Measurements from ENCODE around the gene CD36.
A peak's percentile ranks its signal among the peaks of the same experiment; 100 is the strongest.

CD36 gene

DNA sequence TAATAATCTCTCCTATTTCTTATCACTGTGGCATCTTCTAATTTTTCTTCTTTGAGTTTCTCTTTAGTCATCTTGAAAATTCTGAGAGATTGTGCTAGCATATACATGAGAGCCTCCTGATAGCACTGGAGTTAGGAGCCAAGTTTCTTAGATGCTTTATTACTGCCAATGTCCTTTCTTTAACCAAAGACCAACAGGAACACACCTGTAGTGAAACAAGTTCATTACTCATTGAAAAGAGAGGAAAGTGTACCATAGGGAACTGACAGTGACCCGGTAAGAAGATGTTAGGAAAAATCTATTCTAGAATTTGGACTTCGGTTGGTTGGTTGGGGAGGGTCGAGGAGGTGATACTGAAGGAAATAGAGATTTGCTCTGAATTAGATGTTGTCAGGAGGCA is 27.1 kb upstream of the CD36 start:
- peaks cover 7% of the 10 kb centered on the region; the same call in 1 of the 2 replicates for H3K4me1 ChIP-seq (ENCODE audit: control insufficient read depth, insufficient read depth, low read length)
- H3K9me3 ChIP-seq (ENCODE audit: control insufficient read depth, insufficient read depth, low read depth, low read length), result no peaks in the 10 kb centered on the region
- H3K27ac ChIP-seq (ENCODE audit: extremely low read depth, low read depth, low read length), result peak overlapping the region; percentile 37; the same call in 1 of the 2 replicates
- CTCF ChIA-PET, result interaction anchor here (0.6 to 1.8 kb wide), 4 partner anchors 14 to 1827 kb away, joined by 3 to 4 read pairs (median 4); no protein-coding TSS in a partner anchor
- H3K36me3 ChIP-seq (ENCODE audit: control insufficient read depth in 2 of 2, insufficient read depth in 1 of 2, low read length in 2 of 2), result no peaks in the 10 kb centered on the region
- no peak overlapping the region for H3K4me3 ChIP-seq (ENCODE audit: low read depth, low read length)
- TF ChIP-seq ZNF169 (tag by site-specific recombination; IDR thresholded peaks at IDR 0.05) (no peak), OVOL3 (tag by site-specific recombination; IDR thresholded peaks at IDR 0.05) (no peak), YY1 (tag by site-specific recombination; IDR thresholded peaks at IDR 0.05) (no peak), ZNF211 (tag by site-specific recombination; IDR thresholded peaks at IDR 0.05; ENCODE audit: low read depth) (no peak), GLIS1 (tag by site-specific recombination; IDR thresholded peaks at IDR 0.05) (no peak)
- TF ChIP-seq, protein P1, sequence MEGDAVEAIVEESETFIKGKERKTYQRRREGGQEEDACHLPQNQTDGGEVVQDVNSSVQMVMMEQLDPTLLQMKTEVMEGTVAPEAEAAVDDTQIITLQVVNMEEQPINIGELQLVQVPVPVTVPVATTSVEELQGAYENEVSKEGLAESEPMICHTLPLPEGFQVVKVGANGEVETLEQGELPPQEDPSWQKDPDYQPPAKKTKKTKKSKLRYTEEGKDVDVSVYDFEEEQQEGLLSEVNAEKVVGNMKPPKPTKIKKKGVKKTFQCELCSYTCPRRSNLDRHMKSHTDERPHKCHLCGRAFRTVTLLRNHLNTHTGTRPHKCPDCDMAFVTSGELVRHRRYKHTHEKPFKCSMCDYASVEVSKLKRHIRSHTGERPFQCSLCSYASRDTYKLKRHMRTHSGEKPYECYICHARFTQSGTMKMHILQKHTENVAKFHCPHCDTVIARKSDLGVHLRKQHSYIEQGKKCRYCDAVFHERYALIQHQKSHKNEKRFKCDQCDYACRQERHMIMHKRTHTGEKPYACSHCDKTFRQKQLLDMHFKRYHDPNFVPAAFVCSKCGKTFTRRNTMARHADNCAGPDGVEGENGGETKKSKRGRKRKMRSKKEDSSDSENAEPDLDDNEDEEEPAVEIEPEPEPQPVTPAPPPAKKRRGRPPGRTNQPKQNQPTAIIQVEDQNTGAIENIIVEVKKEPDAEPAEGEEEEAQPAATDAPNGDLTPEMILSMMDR (tag by site-specific recombination; IDR thresholded peaks at IDR 0.05), result no peak
- POLR2A ChIA-PET, result no interaction called here

DNA sequence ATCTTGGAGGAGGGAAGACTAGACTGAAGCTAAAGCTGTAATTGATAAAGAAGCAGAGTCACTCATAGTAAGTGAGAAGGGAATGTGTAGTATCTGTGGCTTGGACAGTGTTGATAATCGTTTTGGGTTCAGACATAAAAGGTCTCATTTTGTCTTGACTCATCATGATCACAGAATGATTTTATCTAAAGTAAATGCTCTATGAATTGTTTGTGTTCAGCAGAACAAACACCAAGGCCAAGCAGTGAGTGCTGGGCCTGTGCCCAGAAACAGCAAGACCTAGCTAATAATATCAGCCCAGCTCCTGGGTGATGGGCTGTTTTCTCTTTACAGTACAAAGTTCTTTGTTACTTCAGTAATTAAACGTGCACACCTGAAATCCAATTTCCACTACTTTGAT is 26.7 kb upstream of the CD36 start:
- H3K27ac ChIP-seq (ENCODE audit: extremely low read depth, low read depth, low read length), result 0 out of 2 replicates have a peak overlapping the region, but pooled peaks have one; percentile 37
- H3K36me3 ChIP-seq (ENCODE audit: control insufficient read depth in 2 of 2, insufficient read depth in 1 of 2, low read length in 2 of 2), result no peaks in the 10 kb centered on the region
- CTCF ChIA-PET, result interaction anchor here (1.6 to 1.8 kb wide), 2 partner anchors 23 to 858 kb away, joined by 3 read pairs; no protein-coding TSS in a partner anchor
- no peak overlapping the region for H3K4me3 ChIP-seq (ENCODE audit: low read depth, low read length)
- POLR2A ChIA-PET, result no interaction called here
- no peaks in the 10 kb centered on the region for H3K9me3 ChIP-seq (ENCODE audit: control insufficient read depth, insufficient read depth, low read depth, low read length)
- TF ChIP-seq ZNF558 (tag by site-specific recombination; IDR thresholded peaks at IDR 0.05), result no peak
- TF ChIP-seq ZNF221 (tag by site-specific recombination; IDR thresholded peaks at IDR 0.05; ENCODE audit: borderline replicate concordance), result no peak
- no peak for TF ChIP-seq KLF9 (tag by site-specific recombination; IDR thresholded peaks at IDR 0.05; ENCODE audit: low read depth)
- TF ChIP-seq, protein P2, sequence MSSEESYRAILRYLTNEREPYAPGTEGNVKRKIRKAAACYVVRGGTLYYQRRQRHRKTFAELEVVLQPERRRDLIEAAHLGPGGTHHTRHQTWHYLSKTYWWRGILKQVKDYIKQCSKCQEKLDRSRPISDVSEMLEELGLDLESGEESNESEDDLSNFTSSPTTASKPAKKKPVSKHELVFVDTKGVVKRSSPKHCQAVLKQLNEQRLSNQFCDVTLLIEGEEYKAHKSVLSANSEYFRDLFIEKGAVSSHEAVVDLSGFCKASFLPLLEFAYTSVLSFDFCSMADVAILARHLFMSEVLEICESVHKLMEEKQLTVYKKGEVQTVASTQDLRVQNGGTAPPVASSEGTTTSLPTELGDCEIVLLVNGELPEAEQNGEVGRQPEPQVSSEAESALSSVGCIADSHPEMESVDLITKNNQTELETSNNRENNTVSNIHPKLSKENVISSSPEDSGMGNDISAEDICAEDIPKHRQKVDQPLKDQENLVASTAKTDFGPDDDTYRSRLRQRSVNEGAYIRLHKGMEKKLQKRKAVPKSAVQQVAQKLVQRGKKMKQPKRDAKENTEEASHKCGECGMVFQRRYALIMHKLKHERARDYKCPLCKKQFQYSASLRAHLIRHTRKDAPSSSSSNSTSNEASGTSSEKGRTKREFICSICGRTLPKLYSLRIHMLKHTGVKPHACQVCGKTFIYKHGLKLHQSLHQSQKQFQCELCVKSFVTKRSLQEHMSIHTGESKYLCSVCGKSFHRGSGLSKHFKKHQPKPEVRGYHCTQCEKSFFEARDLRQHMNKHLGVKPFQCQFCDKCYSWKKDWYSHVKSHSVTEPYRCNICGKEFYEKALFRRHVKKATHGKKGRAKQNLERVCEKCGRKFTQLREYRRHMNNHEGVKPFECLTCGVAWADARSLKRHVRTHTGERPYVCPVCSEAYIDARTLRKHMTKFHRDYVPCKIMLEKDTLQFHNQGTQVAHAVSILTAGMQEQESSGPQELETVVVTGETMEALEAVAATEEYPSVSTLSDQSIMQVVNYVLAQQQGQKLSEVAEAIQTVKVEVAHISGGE (tag by site-specific recombination; conservative IDR thresholded peaks at IDR 0.05; ENCODE audit: low read depth), result no peak
- peak; percentile 35; the same call in 1 of the 2 replicates for TF ChIP-seq OSR2 (tag by site-specific recombination; IDR thresholded peaks at IDR 0.05)
- TF ChIP-seq, protein P3, sequence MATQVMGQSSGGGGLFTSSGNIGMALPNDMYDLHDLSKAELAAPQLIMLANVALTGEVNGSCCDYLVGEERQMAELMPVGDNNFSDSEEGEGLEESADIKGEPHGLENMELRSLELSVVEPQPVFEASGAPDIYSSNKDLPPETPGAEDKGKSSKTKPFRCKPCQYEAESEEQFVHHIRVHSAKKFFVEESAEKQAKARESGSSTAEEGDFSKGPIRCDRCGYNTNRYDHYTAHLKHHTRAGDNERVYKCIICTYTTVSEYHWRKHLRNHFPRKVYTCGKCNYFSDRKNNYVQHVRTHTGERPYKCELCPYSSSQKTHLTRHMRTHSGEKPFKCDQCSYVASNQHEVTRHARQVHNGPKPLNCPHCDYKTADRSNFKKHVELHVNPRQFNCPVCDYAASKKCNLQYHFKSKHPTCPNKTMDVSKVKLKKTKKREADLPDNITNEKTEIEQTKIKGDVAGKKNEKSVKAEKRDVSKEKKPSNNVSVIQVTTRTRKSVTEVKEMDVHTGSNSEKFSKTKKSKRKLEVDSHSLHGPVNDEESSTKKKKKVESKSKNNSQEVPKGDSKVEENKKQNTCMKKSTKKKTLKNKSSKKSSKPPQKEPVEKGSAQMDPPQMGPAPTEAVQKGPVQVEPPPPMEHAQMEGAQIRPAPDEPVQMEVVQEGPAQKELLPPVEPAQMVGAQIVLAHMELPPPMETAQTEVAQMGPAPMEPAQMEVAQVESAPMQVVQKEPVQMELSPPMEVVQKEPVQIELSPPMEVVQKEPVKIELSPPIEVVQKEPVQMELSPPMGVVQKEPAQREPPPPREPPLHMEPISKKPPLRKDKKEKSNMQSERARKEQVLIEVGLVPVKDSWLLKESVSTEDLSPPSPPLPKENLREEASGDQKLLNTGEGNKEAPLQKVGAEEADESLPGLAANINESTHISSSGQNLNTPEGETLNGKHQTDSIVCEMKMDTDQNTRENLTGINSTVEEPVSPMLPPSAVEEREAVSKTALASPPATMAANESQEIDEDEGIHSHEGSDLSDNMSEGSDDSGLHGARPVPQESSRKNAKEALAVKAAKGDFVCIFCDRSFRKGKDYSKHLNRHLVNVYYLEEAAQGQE (tag by site-specific recombination; IDR thresholded peaks at IDR 0.05), result no peak
- 0 out of 2 replicates have a peak, but pooled peaks have one; percentile 18 for TF ChIP-seq ZNF843 (tag by site-specific recombination; IDR thresholded peaks at IDR 0.05)
- TF ChIP-seq OVOL3 (tag by site-specific recombination; IDR thresholded peaks at IDR 0.05), result no peak
- no peak for TF ChIP-seq ZNF302 (tag by site-specific recombination; IDR thresholded peaks at IDR 0.05; ENCODE audit: low read depth)
- TF ChIP-seq ZNF202 (tag by site-specific recombination; IDR thresholded peaks at IDR 0.05; ENCODE audit: borderline replicate concordance), result no peak
- TF ChIP-seq, protein P4, sequence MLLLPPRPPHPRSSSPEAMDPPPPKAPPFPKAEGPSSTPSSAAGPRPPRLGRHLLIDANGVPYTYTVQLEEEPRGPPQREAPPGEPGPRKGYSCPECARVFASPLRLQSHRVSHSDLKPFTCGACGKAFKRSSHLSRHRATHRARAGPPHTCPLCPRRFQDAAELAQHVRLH (tag by site-specific recombination; IDR thresholded peaks at IDR 0.05), result no peak
- peaks cover 7% of the 10 kb centered on the region; the same call in 1 of the 2 replicates for H3K4me1 ChIP-seq (ENCODE audit: control insufficient read depth, insufficient read depth, low read length)
